ENCODE data around the gene ID1. TPM values are rescaled to one million over a fixed set of nuclear protein-coding genes. Genes with fewer than 3 reads are reported as not detected.
A peak's percentile ranks its signal among the peaks of the same experiment; 100 is the strongest.

The ID1 gene
- total and polyA plus RNA-seq, 10 of the 15 experiments (the other 5 are each of a cell fraction or from before 2014, with no cell fraction given): 0.09 to 1.3 (median 0.47) TPM; not detected in 2

GRCh38 chr20:31562241-31562640 is 42.8 kb upstream of the ID1 start (continued):
- no peak for TF ChIP-seq BCL11A (IDR thresholded peaks at IDR 0.05; ENCODE audit: low read depth, low read length)
- no peak for TF ChIP-seq SMARCA5 (IDR thresholded peaks at IDR 0.05)
- no peak for TF ChIP-seq BACH1 (IDR thresholded peaks at IDR 0.05; ENCODE audit: borderline replicate concordance)

GRCh38 chr20:31564284-31564683 is 40.8 kb upstream of the ID1 start:
- ATAC-seq: no peak

DNA sequence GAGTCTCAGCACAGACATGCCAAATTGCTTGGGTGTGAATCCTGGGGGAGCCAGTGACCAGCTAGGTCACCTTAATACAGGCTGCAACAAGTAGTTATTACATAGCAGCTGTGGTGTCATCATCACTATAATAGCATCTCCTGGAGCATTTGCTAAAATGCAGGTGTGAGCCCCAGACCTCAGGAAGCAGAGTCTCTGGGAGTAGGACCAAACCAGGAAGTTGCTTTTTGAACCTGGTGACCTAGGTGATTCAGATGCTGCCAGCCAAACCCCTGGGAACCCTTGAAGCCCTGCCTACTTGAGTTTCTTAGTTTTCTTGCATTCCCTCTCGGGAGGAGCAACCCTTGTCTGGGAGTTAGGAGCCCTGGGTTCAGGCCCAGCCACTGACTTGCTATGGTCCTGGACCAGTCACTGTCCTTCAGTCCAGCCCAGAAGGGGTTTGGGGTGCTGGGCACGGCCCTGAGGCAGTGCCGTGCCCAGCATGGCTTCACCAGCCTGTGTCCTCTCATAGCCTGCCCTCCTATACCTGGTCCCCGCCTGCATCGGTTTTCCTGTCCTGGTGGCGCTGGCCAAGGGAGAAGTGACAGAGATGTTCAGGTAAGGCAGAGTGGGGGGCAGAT is 39.3 kb upstream of the ID1 start:
- in situ Hi-C loops (cut with MboI) (no loop called here), intact Hi-C loops (cut with micrococcal nuclease; ENCODE audit: unreplicated experiment) (no loop called here)
- H3K36me3 ChIP-seq (ENCODE audit: control insufficient read depth in 2 of 2, insufficient read depth in 2 of 2, low read length in 1 of 2): peaks cover 15 to 22% of the 10 kb centered on the region in 2 experiments
- no peak for FAIRE-seq
- no peaks in the 10 kb centered on the region for H3K79me2 ChIP-seq (ENCODE audit: control insufficient read depth, insufficient read depth, low read length)
- no peaks in the 10 kb centered on the region for H3K27me3 ChIP-seq (replicated peaks in 1 of 2; ENCODE audit: control insufficient read depth in 2 of 2, insufficient read depth in 2 of 2, low read length in 1 of 2)
- no peak overlapping the region for H2AFZ ChIP-seq (ENCODE audit: control insufficient read depth, low read depth, low read length)
- H3K4me1 ChIP-seq (ENCODE audit: control insufficient read depth, insufficient read depth, low read length): no peaks in the 10 kb centered on the region
- no TSS peak for BruUV-seq (replicated peaks)
- RAD21 ChIA-PET (ENCODE audit: unreplicated experiment): interaction anchor here (1.2 kb wide), 2 partner anchors 14 to 47 kb away, joined by 4 to 6 read pairs; no protein-coding TSS in a partner anchor
- no peak overlapping the region for H3K27ac ChIP-seq (ENCODE audit: control insufficient read depth, insufficient read depth)
- H3K9me3 ChIP-seq (replicated peaks; ENCODE audit: control insufficient read depth, insufficient read depth, low read length): no peaks in the 10 kb centered on the region
- H3K4me2 ChIP-seq (ENCODE audit: control insufficient read depth, insufficient read depth): no peak overlapping the region
- SMC1A ChIA-PET (ENCODE audit: uncharacterized antibody, unreplicated experiment): interaction anchor here (1.2 to 10.3 kb wide), 2 partner anchors 47 to 141 kb away, joined by 3 to 108 read pairs; no protein-coding TSS in a partner anchor
- POLR2A ChIA-PET: interaction anchor here (0.5 kb wide), 1 partner anchor 50 kb away, joined by 3 read pairs; no protein-coding TSS in a partner anchor
- no peak for DNase-seq (ENCODE audit: low read depth, low spot score)
- no peaks in the 10 kb centered on the region for H4K20me1 ChIP-seq (ENCODE audit: control insufficient read depth, insufficient read depth)
- H3K4me3 ChIP-seq: no peak overlapping the region
- no peak for TF ChIP-seq SREBF1 (IDR thresholded peaks at IDR 0.05; ENCODE audit: low read length)
- no peak for TF ChIP-seq TARDBP (IDR thresholded peaks at IDR 0.05; ENCODE audit: borderline replicate concordance)
- TF ChIP-seq IRF5 (IDR thresholded peaks at IDR 0.05; ENCODE audit: borderline replicate concordance): no peak
- TF ChIP-seq MYB (IDR thresholded peaks at IDR 0.05; ENCODE audit: borderline replicate concordance, low read depth, low read length): no peak
- peak; percentile 42; the same call in 1 of the 2 replicates for TF ChIP-seq POLR2A (IDR thresholded peaks at IDR 0.05; ENCODE audit: low read depth, low read length)
- no peak for TF ChIP-seq ZSCAN29 (IDR thresholded peaks at IDR 0.05)
- no peak overlapping the region for H3K9ac ChIP-seq (ENCODE audit: control insufficient read depth, insufficient read depth, low read length)
- CTCF ChIA-PET: interaction anchor here (0.7 to 29.1 kb wide), 3 partner anchors 7 to 96 kb away, joined by 3 to 958 read pairs (median 56); partner anchors contain the start of gene ID1
- WGBS (ENCODE audit: insufficient coverage, insufficient replicate concordance, low lambda C conversion rate, missing lambda C conversion rate): 99% methylated on average over 6 of the region's 6 CpGs
- no peak for ATAC-seq

More at GRCh38 chr20:31564284-31564683, 40.8 kb upstream of the ID1 start:
- in situ Hi-C loops (cut with MboI): no loop called here
- WGBS (ENCODE audit: insufficient coverage, insufficient replicate concordance, low lambda C conversion rate, missing lambda C conversion rate): 89% methylated on average over 6 of the region's 6 CpGs
- FAIRE-seq (no peak), DNase-seq (ENCODE audit: low read depth, low spot score) (no peak)
- no peaks in the 10 kb centered on the region for H3K79me2 ChIP-seq (ENCODE audit: control insufficient read depth, insufficient read depth, low read length)
- peaks cover 18 to 20% of the 10 kb centered on the region in 2 experiments for H3K36me3 ChIP-seq (ENCODE audit: control insufficient read depth in 2 of 2, insufficient read depth in 2 of 2, low read length in 1 of 2)
- no peaks in the 10 kb centered on the region for H3K4me1 ChIP-seq (ENCODE audit: control insufficient read depth, insufficient read depth, low read length)
- H3K4me3 ChIP-seq: no peak overlapping the region
- H3K4me2 ChIP-seq (ENCODE audit: control insufficient read depth, insufficient read depth): no peak overlapping the region
- ChIA-PET RAD21 (ENCODE audit: unreplicated experiment) (interaction anchor here (6.3 kb wide), 1 partner anchor 47 kb away, joined by 126 read pairs; no protein-coding TSS in a partner anchor), SMC1A (ENCODE audit: uncharacterized antibody, unreplicated experiment) (interaction anchor here (1.9 to 10.3 kb wide), 3 partner anchors 9 to 48 kb away, joined by 5 to 108 read pairs (median 83); no protein-coding TSS in a partner anchor), CTCF (interaction anchor here (6.0 to 29.1 kb wide), 2 partner anchors 13 to 47 kb away, joined by 56 to 958 read pairs; partner anchors contain the start of gene ID1), POLR2A (no interaction called here)
- no peaks in the 10 kb centered on the region for H3K27me3 ChIP-seq (replicated peaks in 1 of 2; ENCODE audit: control insufficient read depth in 2 of 2, insufficient read depth in 2 of 2, low read length in 1 of 2)
- no peak overlapping the region for H3K9ac ChIP-seq (ENCODE audit: control insufficient read depth, insufficient read depth, low read length)
- H3K9me3 ChIP-seq (replicated peaks; ENCODE audit: control insufficient read depth, insufficient read depth, low read length): no peaks in the 10 kb centered on the region
- intact Hi-C loops (cut with micrococcal nuclease; ENCODE audit: unreplicated experiment): loop anchor here (5.0 kb wide), 1 partner anchor 158 kb away; the partner anchor contains the start of gene BCL2L1
- BruUV-seq (replicated peaks): no TSS peak
- no peaks in the 10 kb centered on the region for H4K20me1 ChIP-seq (ENCODE audit: control insufficient read depth, insufficient read depth)
- no peak for TF ChIP-seq KLF5 (IDR thresholded peaks at IDR 0.05; ENCODE audit: partially characterized antibody)
- 0 out of 2 replicates have a peak, but pooled peaks have one; percentile 41 for TF ChIP-seq POLR2A (IDR thresholded peaks at IDR 0.05; ENCODE audit: low read depth, low read length)
- no peak overlapping the region for H3K27ac ChIP-seq (ENCODE audit: control insufficient read depth, insufficient read depth)
- no peak overlapping the region for H2AFZ ChIP-seq (ENCODE audit: control insufficient read depth, low read depth, low read length)
